HepG2 (cell line): ENCODE measurements around the gene DPH6. TPM values are rescaled to one million over a fixed set of nuclear protein-coding genes. Genes with fewer than 3 reads are reported as not detected.

Experiments
- ARID2 ChIP-seq: sonication (generic); formaldehyde crosslinking; IDR thresholded peaks from 2 replicates; pipeline ENCODE4 v1.8.1; 2022; ENCODE audit warnings: mild to moderate bottlenecking, missing genetic modification reagents, borderline replicate concordance
- GPN1 ChIP-seq: sonication (generic); formaldehyde crosslinking; IDR thresholded peaks from 2 replicates; pipeline ENCODE4 v1.5.1; 2020; ENCODE audit warnings: missing genetic modification reagents, borderline replicate concordance
- KMT2B ChIP-seq: IDR thresholded peaks from 2 replicates; pipeline ENCODE4 v1.6.1; 2016; ENCODE audit warnings: missing genetic modification reagents, missing compliant biosample characterization
- MAZ ChIP-seq, 2 experiments: sonication (generic) in 1 of 2; formaldehyde crosslinking in 1 of 2; IDR thresholded peaks; 2 replicates each; pipeline versions ENCODE4 v1.5.0 to v1.6.1; 2012 to 2020; ENCODE audit warnings: low read depth in 2 of 2, mild to moderate bottlenecking in 2 of 2, borderline replicate concordance in 1 of 2, improper control_type of control experiment in 1 of 2, low read length in 1 of 2, missing genetic modification reagents in 1 of 2, moderate library complexity in 1 of 2
- MTA3 ChIP-seq: sonication (generic); formaldehyde crosslinking; IDR thresholded peaks from 2 replicates; pipeline ENCODE4 v1.4.0; 2020; ENCODE audit warnings: missing genetic modification reagents
- POLR2G ChIP-seq: fragments of 200-400 bp; formaldehyde crosslinking; IDR thresholded peaks from 2 replicates; pipeline ENCODE4 v1.6.1; 2018; ENCODE audit warnings: mild to moderate bottlenecking, low read depth, low read length, moderate library complexity
- TFAP4 ChIP-seq: sonication (generic); IDR thresholded peaks from 2 replicates; pipeline ENCODE4 v1.6.1; 2016; ENCODE audit warnings: low read depth, borderline replicate concordance
- ZBTB7B ChIP-seq: sonication (generic); formaldehyde crosslinking; IDR thresholded peaks from 2 replicates; pipeline ENCODE4 v1.4.0; 2020; ENCODE audit warnings: missing genetic modification reagents
- ZFY ChIP-seq: sonication (generic); formaldehyde crosslinking; IDR thresholded peaks from 2 replicates; pipeline ENCODE4 v1.4.0; 2020; ENCODE audit warnings: missing genetic modification reagents
- ZNF101 ChIP-seq: sonication (generic); formaldehyde crosslinking; IDR thresholded peaks from 2 replicates; pipeline ENCODE4 v1.4.0; 2020; ENCODE audit warnings: mild to moderate bottlenecking, low read depth, missing genetic modification reagents, borderline replicate concordance
- ZNF557 ChIP-seq: sonication (generic); formaldehyde crosslinking; IDR thresholded peaks from 2 replicates; pipeline ENCODE4 v1.4.0; 2020; ENCODE audit warnings: missing genetic modification reagents
- polyA plus RNA-seq, 8 experiments: library from polyadenylated mRNA; depleted of rRNA in 3 of 8; stranded (reverse) in 7 of 8; unstranded in 1 of 8; fragments of >200 nt; fragmentation: Illumina TruSeq in 4 of 8; extraction: Trizol in 4 of 8; gene quantifications; 2 replicates each; pipeline versions ENCODE4 v1.2.1 to v1.2.3, GENCODE V29; 2011 to 2016; ENCODE audit warnings: low read depth in 4 of 8, missing spikeins in 1 of 8, mixed read lengths in 1 of 8; ENCODE audit not compliant: insufficient read depth in 1 of 8
- total RNA-seq, 5 experiments: library from RNA; depleted of rRNA; stranded (reverse); fragments of >200 nt; fragmentation: Illumina TruSeq; extraction: Trizol; gene quantifications; 2 replicates each; pipeline ENCODE4 v1.2.3, GENCODE V29; 2016; ENCODE audit warnings: low read depth in 1 of 5
- TF ChIP-seq, protein P1 (sequence below): sonication (generic); formaldehyde crosslinking; IDR thresholded peaks from 2 replicates; pipeline ENCODE4 v1.5.0; 2020; ENCODE audit warnings: missing genetic modification reagents

The DPH6 gene
- total and polyA plus RNA-seq, 2 of the 13 experiments (the other 11 are each of a cell fraction or from before 2014, with no cell fraction given) = 10.2 to 25.8 TPM

- TF ChIP-seq GPN1 (CRISPR knock-in tag) = no peak
- TF ChIP-seq TFAP4 = no peak; the same call in 1 of the 2 replicates
- peak; percentile 86 for TF ChIP-seq POLR2G
- TF ChIP-seq, protein P1, sequence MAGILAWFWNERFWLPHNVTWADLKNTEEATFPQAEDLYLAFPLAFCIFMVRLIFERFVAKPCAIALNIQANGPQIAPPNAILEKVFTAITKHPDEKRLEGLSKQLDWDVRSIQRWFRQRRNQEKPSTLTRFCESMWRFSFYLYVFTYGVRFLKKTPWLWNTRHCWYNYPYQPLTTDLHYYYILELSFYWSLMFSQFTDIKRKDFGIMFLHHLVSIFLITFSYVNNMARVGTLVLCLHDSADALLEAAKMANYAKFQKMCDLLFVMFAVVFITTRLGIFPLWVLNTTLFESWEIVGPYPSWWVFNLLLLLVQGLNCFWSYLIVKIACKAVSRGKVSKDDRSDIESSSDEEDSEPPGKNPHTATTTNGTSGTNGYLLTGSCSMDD (CRISPR knock-in tag) = peak; percentile 66; the same call in 1 of the 2 replicates
- TF ChIP-seq MAZ (IDR thresholded peaks at IDR 0.05; ENCODE audit: borderline replicate concordance, low read depth, low read length) = 0 out of 2 replicates have a peak, but pooled peaks have one; percentile 25
- TF ChIP-seq MAZ (CRISPR knock-in tag; IDR thresholded peaks at IDR 0.05; ENCODE audit: low read depth) = peak; percentile 73; the same call in 1 of the 2 replicates
- peak; percentile 73; the same call in 1 of the 2 replicates for TF ChIP-seq ARID2
- peak; percentile 92 for TF ChIP-seq ZFY (CRISPR knock-in tag)
- TF ChIP-seq ZNF557 (CRISPR knock-in tag) = 0 out of 2 replicates have a peak, but pooled peaks have one; percentile 20
- peak; percentile 94 for TF ChIP-seq KMT2B (CRISPR knock-in tag)
- TF ChIP-seq ZNF101 = no peak
- TF ChIP-seq MTA3 = no peak
- peak; percentile 19; the same call in 1 of the 2 replicates for TF ChIP-seq ZBTB7B (CRISPR knock-in tag)
Measured at GRCh38 chr15:35545824-35546510, at the start of gene DPH6 (continued).
